Measurements from ENCODE around the gene CES4A.

CES4A gene

DNA sequence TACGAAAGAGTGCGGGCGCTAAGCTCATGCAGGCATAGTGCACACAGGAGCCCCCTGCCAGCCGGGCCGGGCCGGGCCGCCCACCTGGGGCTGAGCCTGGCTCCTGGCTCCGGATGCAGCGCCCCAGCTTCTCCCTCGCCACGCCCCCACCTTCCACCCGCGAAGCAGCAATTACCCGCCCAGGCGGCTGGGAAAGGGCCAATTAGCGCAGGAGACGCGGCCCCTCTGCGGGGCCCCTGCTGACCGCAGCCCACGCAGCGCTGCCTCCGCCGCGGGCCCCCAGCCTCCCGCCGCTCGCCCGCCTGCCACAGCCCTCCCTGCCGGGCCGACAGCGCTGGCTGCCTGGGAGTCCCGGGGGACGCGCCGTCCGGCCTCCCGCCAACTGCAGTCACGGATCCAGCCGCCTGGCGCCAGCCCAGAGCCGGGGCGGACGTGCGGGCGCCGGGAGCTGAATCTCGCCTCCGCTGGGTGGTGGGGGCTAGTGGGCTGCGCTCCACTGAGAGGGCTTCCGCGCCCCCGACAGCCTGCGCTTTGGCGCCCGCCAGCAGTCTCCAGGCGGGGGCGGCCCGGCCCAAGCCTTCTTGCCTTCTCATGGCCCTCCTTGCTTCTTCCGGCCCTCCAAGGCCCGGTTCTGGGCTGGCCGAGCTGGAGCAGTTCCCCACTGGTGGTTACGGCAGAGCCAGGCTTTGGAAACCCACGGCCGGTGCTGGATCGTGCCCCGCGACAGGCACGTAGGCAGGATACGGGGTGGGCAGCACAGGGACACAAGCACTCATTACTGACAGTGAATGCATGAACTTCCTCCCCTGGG is 25.6 kb downstream of the CES4A start (continued):
- TF ChIP-seq, protein P1, sequence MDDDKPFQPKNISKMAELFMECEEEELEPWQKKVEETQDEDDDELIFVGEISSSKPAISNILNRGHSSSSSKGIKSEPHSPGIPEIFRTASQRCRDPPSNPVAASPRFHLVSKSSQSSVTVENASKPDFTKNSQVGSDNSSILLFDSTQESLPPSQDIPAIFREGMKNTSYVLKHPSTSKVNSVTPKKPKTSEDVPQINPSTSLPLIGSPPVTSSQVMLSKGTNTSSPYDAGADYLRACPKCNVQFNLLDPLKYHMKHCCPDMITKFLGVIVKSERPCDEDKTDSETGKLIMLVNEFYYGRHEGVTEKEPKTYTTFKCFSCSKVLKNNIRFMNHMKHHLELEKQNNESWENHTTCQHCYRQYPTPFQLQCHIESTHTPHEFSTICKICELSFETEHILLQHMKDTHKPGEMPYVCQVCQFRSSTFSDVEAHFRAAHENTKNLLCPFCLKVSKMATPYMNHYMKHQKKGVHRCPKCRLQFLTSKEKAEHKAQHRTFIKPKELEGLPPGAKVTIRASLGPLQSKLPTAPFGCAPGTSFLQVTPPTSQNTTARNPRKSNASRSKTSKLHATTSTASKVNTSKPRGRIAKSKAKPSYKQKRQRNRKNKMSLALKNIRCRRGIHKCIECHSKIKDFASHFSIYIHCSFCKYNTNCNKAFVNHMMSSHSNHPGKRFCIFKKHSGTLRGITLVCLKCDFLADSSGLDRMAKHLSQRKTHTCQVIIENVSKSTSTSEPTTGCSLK (tag by site-specific recombination; IDR thresholded peaks at IDR 0.05) = no peak
- TF ChIP-seq ZNF138 (tag by site-specific recombination; IDR thresholded peaks at IDR 0.05; ENCODE audit: borderline replicate concordance) (no peak), IKZF3 (tag by site-specific recombination; IDR thresholded peaks at IDR 0.05) (peak; percentile 74), BCL11B (tag by site-specific recombination; IDR thresholded peaks at IDR 0.05; ENCODE audit: low read depth) (no peak), ZSCAN23 (tag by site-specific recombination; IDR thresholded peaks at IDR 0.05) (no peak), ZBTB49 (tag by site-specific recombination; IDR thresholded peaks at IDR 0.05; ENCODE audit: low read depth) (no peak), ZNF23 (tag by site-specific recombination; IDR thresholded peaks at IDR 0.05; ENCODE audit: borderline replicate concordance) (no peak), ZNF24 (tag by site-specific recombination; IDR thresholded peaks at IDR 0.05) (no peak), ZNF626 (tag by site-specific recombination; IDR thresholded peaks at IDR 0.05) (no peak), ZNF416 (tag by site-specific recombination; IDR thresholded peaks at IDR 0.05) (no peak), ZNF266 (tag by site-specific recombination; IDR thresholded peaks at IDR 0.05; ENCODE audit: low read depth) (no peak), ZNF560 (tag by site-specific recombination; IDR thresholded peaks at IDR 0.05; ENCODE audit: borderline replicate concordance) (no peak), ZNF544 (tag by site-specific recombination; IDR thresholded peaks at IDR 0.05) (no peak), ZNF629 (tag by site-specific recombination; IDR thresholded peaks at IDR 0.05) (no peak), ZNF335 (tag by site-specific recombination; conservative IDR thresholded peaks at IDR 0.05) (peak; percentile 99), ZNF513 (tag by site-specific recombination; IDR thresholded peaks at IDR 0.05) (no peak), ZNF830 (tag by site-specific recombination; IDR thresholded peaks at IDR 0.05; ENCODE audit: low read depth) (no peak), ZNF529 (tag by site-specific recombination; IDR thresholded peaks at IDR 0.05; ENCODE audit: insufficient replicate concordance) (no peak), ZNF121 (tag by site-specific recombination; IDR thresholded peaks at IDR 0.05) (no peak), ZNF548 (tag by site-specific recombination; IDR thresholded peaks at IDR 0.05) (no peak), KLF10 (tag by site-specific recombination; IDR thresholded peaks at IDR 0.05) (peak; percentile 68; the same call in 1 of the 2 replicates), ZNF645 (tag by site-specific recombination; IDR thresholded peaks at IDR 0.05) (no peak), ZNF311 (tag by site-specific recombination; IDR thresholded peaks at IDR 0.05; ENCODE audit: borderline replicate concordance) (no peak), ZNF274 (IDR thresholded peaks at IDR 0.05; ENCODE audit: low read length) (no peak), ZNF274 (tag by site-specific recombination; IDR thresholded peaks at IDR 0.05; ENCODE audit: borderline replicate concordance) (no peak), ZNF2 (tag by site-specific recombination; IDR thresholded peaks at IDR 0.05) (no peak)
- TF ChIP-seq, protein P2, sequence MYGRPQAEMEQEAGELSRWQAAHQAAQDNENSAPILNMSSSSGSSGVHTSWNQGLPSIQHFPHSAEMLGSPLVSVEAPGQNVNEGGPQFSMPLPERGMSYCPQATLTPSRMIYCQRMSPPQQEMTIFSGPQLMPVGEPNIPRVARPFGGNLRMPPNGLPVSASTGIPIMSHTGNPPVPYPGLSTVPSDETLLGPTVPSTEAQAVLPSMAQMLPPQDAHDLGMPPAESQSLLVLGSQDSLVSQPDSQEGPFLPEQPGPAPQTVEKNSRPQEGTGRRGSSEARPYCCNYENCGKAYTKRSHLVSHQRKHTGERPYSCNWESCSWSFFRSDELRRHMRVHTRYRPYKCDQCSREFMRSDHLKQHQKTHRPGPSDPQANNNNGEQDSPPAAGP (tag by site-specific recombination; IDR thresholded peaks at IDR 0.05) = no peak
- TF ChIP-seq, protein P3, sequence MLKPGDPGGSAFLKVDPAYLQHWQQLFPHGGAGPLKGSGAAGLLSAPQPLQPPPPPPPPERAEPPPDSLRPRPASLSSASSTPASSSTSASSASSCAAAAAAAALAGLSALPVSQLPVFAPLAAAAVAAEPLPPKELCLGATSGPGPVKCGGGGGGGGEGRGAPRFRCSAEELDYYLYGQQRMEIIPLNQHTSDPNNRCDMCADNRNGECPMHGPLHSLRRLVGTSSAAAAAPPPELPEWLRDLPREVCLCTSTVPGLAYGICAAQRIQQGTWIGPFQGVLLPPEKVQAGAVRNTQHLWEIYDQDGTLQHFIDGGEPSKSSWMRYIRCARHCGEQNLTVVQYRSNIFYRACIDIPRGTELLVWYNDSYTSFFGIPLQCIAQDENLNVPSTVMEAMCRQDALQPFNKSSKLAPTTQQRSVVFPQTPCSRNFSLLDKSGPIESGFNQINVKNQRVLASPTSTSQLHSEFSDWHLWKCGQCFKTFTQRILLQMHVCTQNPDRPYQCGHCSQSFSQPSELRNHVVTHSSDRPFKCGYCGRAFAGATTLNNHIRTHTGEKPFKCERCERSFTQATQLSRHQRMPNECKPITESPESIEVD (tag by site-specific recombination; IDR thresholded peaks at IDR 0.05) = no peak

Data from HEK293 (cell line).